Lung microvascular endothelial cell (primary cell): ENCODE results near the gene SDR39U1. TPM values are rescaled to one million over a fixed set of nuclear protein-coding genes. Genes with fewer than 3 reads are reported as not detected.
A peak's percentile ranks its signal among the peaks of the same experiment; 100 is the strongest.

Experiments used
- DNase-seq, 2 donors: peaks; one replicate each; pipeline versions ENCODE4 v3.0.0 to v3.0.0-alpha.2; 2010; ENCODE audit warnings: low read depth in 2 of 2
- total RNA-seq: library from RNA; depleted of rRNA; stranded (reverse); fragments of >200 nt; gene quantifications from 2 replicates; pipeline ENCODE4 v1.2.1, GENCODE V29; 2014

Gene SDR39U1
- total RNA-seq, 1 donor from 2014 or later: 7.3 TPM

- DNase-seq: no peak
These were observed 583 bp upstream of the SDR39U1 start for GRCh38 chr14:24443053-24443665.

GRCh38 chr14:24441904-24442239 lies 704 bp downstream of the SDR39U1 start:
- peak in 1 of 2 donors; percentile 43 for DNase-seq

GRCh38 chr14:24441485-24441884 lies 1.1 kb downstream of the SDR39U1 start:
- DNase-seq: no peak

- no peak for DNase-seq
These were observed 1.8 kb downstream of the SDR39U1 start for GRCh38 chr14:24440606-24441399.

- no peak for DNase-seq
These were observed 2.6 kb downstream of the SDR39U1 start for GRCh38 chr14:24439830-24440605.

GRCh38 chr14:24439257-24439656 lies 3.3 kb downstream of the SDR39U1 start:
- no peak for DNase-seq

- DNase-seq: no peak
These were observed 4.1 kb downstream of the SDR39U1 start for GRCh38 chr14:24438223-24439097.

GRCh38 chr14:24437736-24438067 lies 4.9 kb downstream of the SDR39U1 start:
- no peak for DNase-seq

GRCh38 chr14:24437020-24437735 lies 5.4 kb downstream of the SDR39U1 start:
- DNase-seq: peak; percentile 39 to 49

GRCh38 chr14:24436355-24437019 lies 6.1 kb downstream of the SDR39U1 start:
- DNase-seq: peak; percentile 96 to 98

GRCh38 chr14:24435998-24436354 lies 6.6 kb downstream of the SDR39U1 start:
- no peak for DNase-seq

- no peak for DNase-seq
These were observed 7.3 kb downstream of the SDR39U1 start for GRCh38 chr14:24435192-24435810.

GRCh38 chr14:24434676-24435075 lies 7.9 kb downstream of the SDR39U1 start:
- DNase-seq: no peak

GRCh38 chr14:24434036-24434435 lies 8.5 kb downstream of the SDR39U1 start:
- no peak for DNase-seq

GRCh38 chr14:24432259-24433131 lies 10.1 kb downstream of the SDR39U1 start:
- no peak for DNase-seq

GRCh38 chr14:24431569-24432258 lies 10.9 kb downstream of the SDR39U1 start:
- DNase-seq: peak; percentile 91 to 97

- DNase-seq: peak; percentile 15 to 68
These were observed 11.7 kb downstream of the SDR39U1 start for GRCh38 chr14:24430682-24431568.
